T-helper 2 cell treated with Interferon-gamma antibody and Interleukin-4, amounts not matched to agents 100 ng/mL and 5 ng/mL, for 36 hours (primary cell): Measurements from ENCODE around the gene VWC2L. TPM values are rescaled to one million over a fixed set of nuclear protein-coding genes. Genes with fewer than 3 reads are reported as not detected.

Experiments used
- intact Hi-C: fragments of 100-400 bp; cut with micrococcal nuclease; formaldehyde crosslinking; loops from one replicate; pipeline ENCODE4 v1.15.1; 2023
- total RNA-seq: library from RNA; stranded (reverse); gene quantifications from 2 replicates; pipeline ENCODE4 v1.2.3, GENCODE V29; 2022

VWC2L gene
- total RNA-seq, 1 donor from 2014 or later, result not detected

- intact Hi-C loops, result no loop called here
These were observed 176.6 kb downstream of the VWC2L start for GRCh38 chr2:214587442-214587841.

DNA sequence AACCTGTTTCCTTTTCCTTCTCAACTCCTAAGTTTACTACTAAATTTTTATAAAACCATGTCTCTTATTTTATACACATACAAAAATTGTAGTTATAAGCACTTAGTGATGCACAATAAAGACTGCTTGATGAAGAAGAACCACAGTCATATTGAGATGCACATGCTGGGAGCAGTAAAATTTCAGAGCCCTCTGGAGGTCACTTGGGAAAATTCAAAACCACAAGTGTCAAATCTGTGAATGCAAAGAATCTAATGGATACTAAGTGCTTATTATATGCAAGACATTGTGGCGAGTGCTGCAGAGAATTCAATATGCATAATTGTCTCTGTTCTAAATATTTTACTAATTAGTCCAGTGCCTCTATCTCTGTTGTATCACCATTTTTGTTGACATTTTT is 180.5 kb downstream of the VWC2L start:
- intact Hi-C loops, result no loop called here

GRCh38 chr2:214592011-214592410 is 181.2 kb downstream of the VWC2L start:
- intact Hi-C loops, result no loop called here

- intact Hi-C loops, result no loop called here
These were observed 182.9 kb downstream of the VWC2L start for GRCh38 chr2:214593727-214594126.

DNA sequence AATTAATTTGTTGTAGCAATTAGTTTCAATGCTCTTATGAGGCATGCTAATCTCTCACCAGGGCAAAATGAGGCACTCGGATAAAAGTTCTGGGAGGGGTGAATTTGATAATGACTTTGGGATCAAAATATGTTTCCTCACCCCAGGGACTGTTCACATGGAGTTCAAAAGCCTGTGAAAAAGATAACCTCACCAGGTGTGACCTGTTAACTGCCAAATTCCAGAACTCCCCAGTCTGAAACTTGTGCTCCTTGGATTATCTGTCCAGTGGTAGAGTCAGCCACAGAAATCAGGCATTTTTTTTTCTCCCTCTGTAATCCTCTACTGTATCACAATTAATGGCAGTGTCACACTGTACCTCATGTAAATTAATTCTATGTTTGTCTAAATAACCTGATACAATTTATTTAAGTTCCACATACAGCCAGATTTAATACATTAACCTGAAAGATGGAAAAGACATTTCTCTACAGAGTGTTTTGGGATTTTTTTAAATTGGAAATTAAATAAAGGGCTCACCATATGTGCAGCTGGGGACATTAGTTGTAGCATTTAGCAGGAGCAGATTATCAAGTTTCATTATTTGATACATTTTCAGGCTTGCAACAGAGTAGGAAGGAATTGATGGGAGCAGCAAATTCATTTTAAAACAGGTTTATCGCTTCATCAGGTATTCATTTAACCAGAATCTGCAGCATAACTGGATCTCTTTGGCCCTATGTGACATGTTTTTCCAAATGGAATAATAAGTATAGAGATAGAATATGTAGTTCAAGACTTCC is 191.2 kb downstream of the VWC2L start:
- intact Hi-C loops, result no loop called here

DNA sequence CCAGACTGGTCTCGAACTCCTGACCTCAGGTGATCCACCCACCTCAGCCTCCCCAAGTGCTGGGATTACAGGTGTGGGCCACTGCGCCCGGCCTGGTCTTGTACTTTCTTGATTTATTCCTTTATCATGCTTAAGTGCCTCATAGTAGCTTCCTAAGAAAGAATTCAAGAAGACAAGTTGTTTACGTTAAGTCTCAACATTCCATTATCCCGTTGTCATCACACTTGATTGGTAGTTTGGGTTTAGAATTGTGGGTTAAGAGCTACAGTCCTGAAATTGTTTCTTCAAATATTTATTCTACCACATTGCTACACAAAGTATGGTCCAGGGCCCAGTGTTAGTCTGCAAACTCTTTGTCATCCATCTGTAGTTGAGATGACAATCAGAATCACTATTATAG is 194.0 kb downstream of the VWC2L start:
- intact Hi-C loops, result no loop called here

DNA sequence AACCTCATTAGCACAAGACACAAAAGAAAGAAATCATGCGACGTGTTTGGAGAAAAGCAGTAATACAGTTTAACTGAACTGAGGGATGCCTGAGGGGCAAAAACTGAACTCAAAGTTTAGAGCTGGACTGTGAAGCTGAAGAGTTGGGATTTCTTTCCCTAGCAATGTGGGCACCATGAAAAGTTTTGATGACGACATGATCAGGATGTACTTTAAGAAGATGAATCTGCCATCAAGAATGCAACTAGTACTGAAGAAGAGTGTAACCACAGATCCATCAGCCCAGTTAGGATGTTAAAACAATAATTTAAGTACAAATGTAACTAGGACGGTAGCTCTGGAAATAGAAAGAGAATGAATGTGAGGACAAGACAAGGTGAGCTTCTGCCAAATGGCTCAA is 196.2 kb downstream of the VWC2L start:
- intact Hi-C loops, result no loop called here

DNA sequence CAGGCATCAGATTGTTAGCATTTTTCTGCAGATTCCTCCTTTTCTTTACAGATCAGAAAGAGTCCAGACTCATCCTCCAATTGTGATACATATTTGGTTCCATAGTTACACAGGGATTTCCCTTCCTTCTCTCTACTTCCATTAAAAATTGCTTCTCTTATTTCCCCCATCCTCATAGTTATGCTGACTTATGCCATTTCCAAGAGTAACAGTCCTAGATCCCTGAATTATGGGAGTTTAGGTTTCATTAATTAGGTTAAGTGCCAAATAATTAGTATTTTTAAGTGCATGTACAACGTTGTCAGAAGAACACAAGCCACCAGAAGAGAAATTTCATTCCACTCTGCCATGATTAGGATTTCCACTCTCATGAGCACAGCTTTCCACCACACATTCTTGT is 200.2 kb downstream of the VWC2L start:
- intact Hi-C loops, result no loop called here

GRCh38 chr2:214624166-214624760 is 213.4 kb downstream of the VWC2L start:
- intact Hi-C loops, result no loop called here

DNA sequence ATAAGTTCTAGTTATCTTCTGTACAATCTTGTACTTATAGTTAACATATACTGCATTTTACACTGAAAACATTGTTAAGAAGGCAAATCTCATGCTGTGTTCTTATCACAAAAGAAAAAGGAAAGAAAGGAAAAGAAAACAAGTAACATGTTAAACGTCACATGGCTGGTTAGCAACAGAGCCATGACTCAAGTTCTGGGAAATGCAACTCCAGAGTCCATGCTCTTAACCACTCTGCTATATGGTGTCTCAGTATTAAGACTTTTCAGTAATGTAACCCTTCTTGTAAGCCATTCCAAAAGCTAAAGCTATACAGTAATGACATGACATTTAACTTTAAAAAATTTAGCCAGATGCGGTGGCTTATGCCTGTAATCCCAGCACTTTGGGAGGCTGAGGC is 217.2 kb downstream of the VWC2L start:
- intact Hi-C loops, result no loop called here
